Smooth muscle cell of the umbilical artery (primary cell): ENCODE measurements around the gene SERPINA6. TPM values are rescaled to one million over a fixed set of nuclear protein-coding genes. Genes with fewer than 3 reads are reported as not detected.

Experiments used
- total RNA-seq: library from RNA; depleted of rRNA; stranded (reverse); fragments of >200 nt; gene quantifications from 2 replicates; pipeline ENCODE4 v1.2.3, GENCODE V29; 2014

The SERPINA6 gene
- not detected in 2 replicates for total RNA-seq

GRCh38 chr14:94322648-94323570 lies at the start of gene SERPINA6:
Gene SERPINA6, minus strand, starts transcription at chr14:94323336. Its CDS starts 8,688 bp downstream, at chr14:94314648.

GRCh38 chr14:94366146-94366915 lies 43.2 kb upstream of the SERPINA6 start, which contains the start of gene SERPINA2:
Gene SERPINA2, minus strand, starts transcription at chr14:94366698.

GRCh38 chr14:94292872-94293577 lies 30.1 kb downstream of the SERPINA6 start, which contains the start of gene SERPINA10:
Gene SERPINA10, minus strand, starts transcription at chr14:94293268. Its CDS starts 2,675 bp downstream, at chr14:94290593.

Other genes starting within 250 kb of the SERPINA6 start
- gene DDX24, start 242.1 kb downstream of the SERPINA6 start, total RNA-seq = 138 and 168 TPM in 2 replicates
- gene IFI27L1, start 242.0 kb downstream of the SERPINA6 start, total RNA-seq = 11.0 and 22.0 TPM in 2 replicates
- 21.5 and 34.1 TPM in 2 replicates for gene IFI27, start 212.6 kb downstream of the SERPINA6 start, total RNA-seq
- gene IFI27L2, start 193.7 kb downstream of the SERPINA6 start, total RNA-seq = 39.6 and 181 TPM in 2 replicates
- gene PPP4R4, start 149.0 kb downstream of the SERPINA6 start, total RNA-seq = 1.4 and 2.7 TPM in 2 replicates
- not detected in 2 replicates for gene SERPINA10, start 30.1 kb downstream of the SERPINA6 start, total RNA-seq
- not detected in 2 replicates for gene SERPINA2, start 43.4 kb upstream of the SERPINA6 start, total RNA-seq
- gene SERPINA1, start 65.3 kb upstream of the SERPINA6 start, total RNA-seq = 0.30 and 0.32 TPM in 2 replicates
- not detected in 2 replicates for gene SERPINA11, start 129.5 kb upstream of the SERPINA6 start, total RNA-seq
- gene SERPINA9, start 152.9 kb upstream of the SERPINA6 start, total RNA-seq = not detected in 2 replicates
- gene SERPINA12, start 186.1 kb upstream of the SERPINA6 start, total RNA-seq = not detected in 2 replicates
- not detected in 2 replicates for gene SERPINA4, start 238.1 kb upstream of the SERPINA6 start, total RNA-seq